MCF 10A (cell line): Measurements from ENCODE around the gene SLC6A18. TPM values are rescaled to one million over a fixed set of nuclear protein-coding genes. Genes with fewer than 3 reads are reported as not detected.

Experiments used
- BruUV-seq: library from RNA; stranded (reverse); fragments of 400-500 nt; replicated peaks from 2 replicates; lab custom pipeline; 2021; lab: Mats Ljungman, UMichigan
- CTCF ChIA-PET: fragments of 300-600 bp; sonication (Branson Sonifier 250); formaldehyde crosslinking; extraction: SDS; loops from one replicate; lab custom pipeline; 2021; ENCODE audit warnings: antibody characterized with exemption, inconsistent platforms; lab: Yijun Ruan, JAX
- POLR2A ChIA-PET: fragments of 300-600, 350-650 bp; sonication (Branson Sonifier 250); formaldehyde crosslinking; extraction: SDS; loops from one replicate; lab custom pipeline; 2020; ENCODE audit warnings: antibody characterized with exemption, inconsistent platforms; lab: Yijun Ruan, JAX
- DNase-seq: peaks from one replicate; pipeline ENCODE4 v3.0.0-alpha.2; 2018; ENCODE audit not compliant: unreplicated experiment
- H3K27ac Mint-ChIP-seq: one replicate; pipeline ENCODE4 v1.8.0; 2022; ENCODE audit warnings: mild to moderate bottlenecking, low read depth, mixed read lengths; ENCODE audit not compliant: unreplicated experiment
- H3K27me3 Mint-ChIP-seq: one replicate; pipeline ENCODE4 v1.8.0; 2022; ENCODE audit warnings: mixed read lengths; ENCODE audit not compliant: insufficient read depth, unreplicated experiment
- H3K36me3 Mint-ChIP-seq: one replicate; pipeline ENCODE4 v1.8.0; 2022; ENCODE audit warnings: mild to moderate bottlenecking, moderate library complexity, mixed read lengths; ENCODE audit not compliant: insufficient read depth, unreplicated experiment
- H3K4me1 Mint-ChIP-seq: one replicate; pipeline ENCODE4 v1.8.0; 2022; ENCODE audit warnings: mixed read lengths; ENCODE audit not compliant: insufficient read depth, unreplicated experiment
- H3K4me3 Mint-ChIP-seq: one replicate; pipeline ENCODE4 v1.8.0; 2022; ENCODE audit warnings: mild to moderate bottlenecking, moderate library complexity, mixed read lengths; ENCODE audit not compliant: unreplicated experiment
- H3K9me3 Mint-ChIP-seq: one replicate; pipeline ENCODE4 v1.8.0; 2022; ENCODE audit warnings: mixed read lengths; ENCODE audit not compliant: unreplicated experiment
- CTCF ChIP-seq: fragments of 200-600 bp; IDR thresholded peaks from one replicate; pipeline ENCODE4 v1.8.0; 2022; ENCODE audit warnings: antibody characterized with exemption, mild to moderate bottlenecking; ENCODE audit not compliant: unreplicated experiment
- intact Hi-C: fragments of 100-400 bp; cut with micrococcal nuclease; formaldehyde crosslinking; loops from 2 replicates; pipeline ENCODE4 v1.14.1; 2022
- total RNA-seq: library from RNA; stranded (reverse); gene quantifications from 2 replicates; pipeline ENCODE4 v1.2.3, GENCODE V29; 2022

Gene SLC6A18
- total RNA-seq, 1 experiment from 2014 or later, result not detected

DNA sequence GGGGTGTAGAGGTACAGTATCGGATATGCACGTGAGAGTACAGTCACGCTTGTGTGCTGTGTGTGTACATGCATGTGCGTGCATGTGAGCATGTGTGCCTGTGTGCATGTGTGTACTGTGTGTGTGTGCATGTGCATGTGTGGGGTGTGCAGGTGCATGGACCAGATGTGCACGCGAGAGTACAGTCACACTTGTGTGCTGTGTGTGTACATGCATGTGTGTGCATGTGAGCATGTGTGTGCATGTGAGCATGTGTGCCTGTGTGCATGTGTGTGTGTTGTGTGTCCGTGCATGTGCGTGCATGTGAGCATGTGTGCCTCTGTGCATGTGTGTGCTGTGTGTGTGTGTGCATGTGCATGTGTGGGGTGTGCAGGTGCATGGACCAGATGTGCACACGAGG, 13.5 kb upstream of the SLC6A18 start:
- no peak for TF ChIP-seq CTCF
- no peak for DNase-seq
- Mint-ChIP-seq H3K27ac (no peak overlapping the region), H3K4me3 (no peak overlapping the region), H3K9me3 (no peaks in the 10 kb centered on the region), H3K4me1 (no peaks in the 10 kb centered on the region), H3K36me3 (no peaks in the 10 kb centered on the region), H3K27me3 (peaks cover 15% of the 10 kb centered on the region)
- BruUV-seq, result no TSS peak
- intact Hi-C loops, result no loop called here
- POLR2A ChIA-PET, result no interaction called here
- CTCF ChIA-PET, result interaction anchor here (0.6 kb wide), 1 partner anchor 128 kb away, joined by 4 read pairs; no protein-coding TSS in a partner anchor

GRCh38 chr5:1212271-1212670, 12.9 kb upstream of the SLC6A18 start:
- no TSS peak for BruUV-seq
- no peak for TF ChIP-seq CTCF
- H3K9me3 Mint-ChIP-seq, result no peaks in the 10 kb centered on the region
- H3K27me3 Mint-ChIP-seq, result peaks cover 9% of the 10 kb centered on the region
- H3K4me3 Mint-ChIP-seq, result no peak overlapping the region
- no peaks in the 10 kb centered on the region for H3K36me3 Mint-ChIP-seq
- CTCF ChIA-PET, result no interaction called here
- H3K4me1 Mint-ChIP-seq, result no peaks in the 10 kb centered on the region
- H3K27ac Mint-ChIP-seq, result no peak overlapping the region
- intact Hi-C loops, result no loop called here
- POLR2A ChIA-PET, result no interaction called here
- DNase-seq, result no peak

DNA sequence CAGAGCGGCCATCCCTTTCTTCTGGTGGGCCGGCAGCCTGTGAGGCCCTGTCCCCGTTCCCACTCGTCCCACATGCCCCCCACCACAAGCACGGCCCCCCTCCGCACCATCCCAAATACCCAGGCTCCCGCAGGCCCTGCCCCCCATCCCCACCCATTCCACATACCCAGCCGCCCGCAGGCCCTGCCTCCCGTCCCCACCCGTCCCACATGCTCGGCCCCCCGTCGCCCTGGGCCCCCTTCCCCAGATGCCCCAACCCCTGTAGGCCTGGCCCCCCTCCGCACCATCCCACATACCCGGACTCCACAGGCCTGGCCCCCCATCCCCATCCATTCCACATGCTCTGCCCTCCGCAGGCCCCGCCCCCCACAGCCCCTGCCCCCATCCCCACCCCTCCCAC, 12.3 kb upstream of the SLC6A18 start:
- TF ChIP-seq CTCF, result no peak
- DNase-seq, result no peak
- no TSS peak for BruUV-seq
- no peaks in the 10 kb centered on the region for H3K4me1 Mint-ChIP-seq
- H3K9me3 Mint-ChIP-seq, result no peaks in the 10 kb centered on the region
- CTCF ChIA-PET, result no interaction called here
- peaks cover 3% of the 10 kb centered on the region for H3K27me3 Mint-ChIP-seq
- POLR2A ChIA-PET, result no interaction called here
- no peaks in the 10 kb centered on the region for H3K36me3 Mint-ChIP-seq
- no peak overlapping the region for H3K27ac Mint-ChIP-seq
- intact Hi-C loops, result no loop called here
- no peak overlapping the region for H3K4me3 Mint-ChIP-seq

DNA sequence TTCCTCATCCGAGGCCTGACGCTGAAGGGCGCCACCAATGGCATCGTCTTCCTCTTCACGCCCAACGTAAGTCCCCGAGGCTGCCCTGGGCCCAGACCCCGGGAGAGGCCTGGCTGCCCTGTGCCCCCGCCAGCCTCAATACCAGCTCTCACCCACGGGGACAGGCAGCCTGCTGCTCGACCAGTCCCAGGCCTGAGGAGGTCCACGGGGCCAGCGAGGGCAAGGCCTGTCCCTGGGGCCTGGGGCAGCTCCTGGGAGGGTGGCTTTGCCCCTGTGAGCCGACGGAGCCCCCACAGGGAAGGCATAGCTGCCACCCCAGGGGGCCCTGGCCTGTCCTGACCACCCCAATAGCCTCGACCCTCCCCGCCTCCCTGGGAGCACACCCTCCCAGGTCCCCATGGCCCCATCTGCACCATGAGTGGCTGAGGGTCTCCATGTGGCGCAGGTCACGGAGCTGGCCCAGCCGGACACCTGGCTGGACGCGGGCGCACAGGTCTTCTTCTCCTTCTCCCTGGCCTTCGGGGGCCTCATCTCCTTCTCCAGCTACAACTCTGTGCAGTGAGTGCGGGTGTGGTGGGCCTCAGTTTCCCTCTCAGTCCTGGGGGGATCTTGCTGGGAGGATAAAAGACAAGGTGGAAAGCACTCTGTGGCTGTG, 11.5 kb upstream of the SLC6A18 start:
- ChIA-PET POLR2A (no interaction called here), CTCF (no interaction called here)
- no peaks in the 10 kb centered on the region for H3K4me1 Mint-ChIP-seq
- intact Hi-C loops, result no loop called here
- no peak for DNase-seq
- no peaks in the 10 kb centered on the region for H3K27me3 Mint-ChIP-seq
- H3K4me3 Mint-ChIP-seq, result no peak overlapping the region
- no peak overlapping the region for H3K27ac Mint-ChIP-seq
- H3K36me3 Mint-ChIP-seq, result no peaks in the 10 kb centered on the region
- no peaks in the 10 kb centered on the region for H3K9me3 Mint-ChIP-seq
- no peak for TF ChIP-seq CTCF
- BruUV-seq, result no TSS peak
